HG03342 (cell line): ENCODE results near the gene FGGY.

Experiments used
- ATAC-seq: cut with Tn5 transposase; IDR thresholded peaks from one replicate; pipeline ENCODE4 v1.9.1; 2021; ENCODE audit warnings: mild to moderate bottlenecking, moderate library complexity; ENCODE audit not compliant: unreplicated experiment

FGGY gene

GRCh38 chr1:59788825-59789224, 491.9 kb downstream of the FGGY start:
- ATAC-seq: no peak

- no peak for ATAC-seq
These were observed 501.7 kb downstream of the FGGY start for GRCh38 chr1:59798600-59798999.

DNA sequence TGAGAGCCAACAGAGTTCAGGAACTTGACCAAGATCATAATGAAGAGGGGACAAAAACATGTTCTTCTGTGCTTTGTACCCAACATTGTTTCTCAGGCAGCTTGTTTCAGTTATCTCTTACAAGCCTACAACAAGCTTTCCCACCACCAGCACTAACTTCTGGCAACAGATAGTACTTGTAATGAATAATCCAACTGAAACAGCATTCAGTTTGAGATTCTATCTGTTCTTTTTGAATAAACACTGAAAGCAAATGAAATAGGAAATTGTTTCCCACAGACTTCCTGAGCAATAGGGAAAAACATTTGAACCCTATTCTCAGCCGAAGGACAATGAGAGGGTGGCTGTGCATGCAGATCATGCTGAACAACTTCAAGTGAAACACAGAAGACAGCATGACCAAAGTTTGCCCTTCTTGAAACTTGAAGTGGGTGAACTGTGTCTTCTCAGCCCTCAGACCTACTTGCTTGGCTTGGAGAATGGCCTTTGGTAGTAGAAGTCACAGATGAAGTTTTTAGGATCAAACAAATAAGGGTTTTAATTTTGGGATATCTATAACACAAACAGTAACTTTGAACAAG, 506.7 kb downstream of the FGGY start:
- no peak for ATAC-seq

GRCh38 chr1:59804301-59804700, 507.4 kb downstream of the FGGY start:
- ATAC-seq: no peak

DNA sequence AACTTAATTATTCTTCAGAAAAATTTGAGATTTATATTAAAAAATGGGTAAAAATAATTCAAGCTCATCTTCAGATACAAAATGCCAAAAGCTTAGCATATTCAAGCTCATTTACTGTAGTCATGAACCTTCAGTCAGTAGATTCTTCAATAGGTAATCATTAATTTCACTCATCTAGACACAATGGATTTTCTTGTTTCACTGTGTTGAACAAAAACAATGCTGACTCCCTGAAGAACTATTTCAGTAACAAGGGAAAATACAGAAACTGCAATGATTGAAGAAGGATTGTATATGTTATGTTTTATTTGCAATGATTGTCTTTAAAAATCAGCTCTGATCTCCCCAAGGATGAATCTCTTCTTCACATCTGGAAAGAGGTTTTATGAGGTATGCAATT, 508.7 kb downstream of the FGGY start:
- no peak for ATAC-seq
